Stimulated activated CD4-positive, alpha-beta T cell treated with anti-CD3 and anti-CD28 coated beads, Interleukin-12 subunit alpha, Interleukin-12 subunit beta, amount 100 ng/mL, for 24 hours (primary cell): ENCODE results near the gene ADPRHL1.
"Not testable (repeated sequence)": the region's sequence is repeated elsewhere in the genome, so short reads cannot be mapped to it uniquely, and the experiment has no call there.

Experiments
- DNase-seq, 2 experiments: peaks; one replicate each; pipeline ENCODE4 v3.0.0-alpha.2; 2020; ENCODE audit warnings: low read depth in 2 of 2

The ADPRHL1 gene

DNA sequence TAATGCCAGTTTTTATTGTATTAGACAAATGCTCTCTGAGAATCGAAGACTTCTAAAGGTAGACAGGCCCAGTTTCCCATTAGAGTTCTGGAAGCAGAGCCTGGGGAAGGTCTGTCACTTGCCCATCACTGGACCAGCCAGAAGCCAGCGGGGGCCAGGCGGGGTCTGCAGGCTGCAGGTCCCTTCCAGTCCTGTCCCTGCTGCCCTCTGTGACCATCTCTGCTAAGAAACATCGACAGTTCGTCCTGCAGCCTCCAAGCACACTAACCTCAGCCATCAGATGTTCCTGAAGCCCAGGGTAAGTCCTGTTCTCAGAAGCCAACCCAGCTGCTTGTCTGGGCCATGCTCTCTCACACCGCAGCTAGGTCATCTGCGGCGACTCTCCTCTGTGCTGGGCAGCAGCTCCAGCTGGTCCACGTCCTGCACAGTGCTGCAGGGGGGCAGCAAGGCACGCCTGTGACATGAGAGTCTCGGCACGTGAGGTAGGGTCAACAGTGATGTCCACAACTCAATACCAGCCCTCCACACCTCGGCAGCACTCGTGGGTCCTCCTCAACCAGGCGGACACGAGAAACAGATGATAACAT, 2.9 kb upstream of the ADPRHL1 start:
- no peak for DNase-seq

DNA sequence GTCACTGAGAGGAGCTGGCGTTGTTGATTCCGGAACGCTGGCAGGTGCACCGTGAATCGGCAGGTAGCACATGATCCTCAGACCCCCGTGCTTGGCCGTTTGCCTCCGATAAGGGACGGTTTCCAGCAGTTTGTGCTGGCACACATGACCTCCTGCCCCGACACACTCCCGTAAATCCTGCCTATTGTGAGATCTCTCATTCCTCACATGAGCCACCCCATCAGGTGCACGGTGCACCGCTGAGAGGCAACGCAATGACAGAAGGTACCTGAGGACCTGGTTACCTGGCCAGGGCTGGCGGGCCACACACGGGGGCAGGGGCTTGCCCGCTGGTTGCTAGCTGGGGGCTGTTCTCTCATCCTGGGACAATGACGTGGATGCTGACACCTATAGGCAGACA, 2.1 kb upstream of the ADPRHL1 start:
- DNase-seq = no peak

DNA sequence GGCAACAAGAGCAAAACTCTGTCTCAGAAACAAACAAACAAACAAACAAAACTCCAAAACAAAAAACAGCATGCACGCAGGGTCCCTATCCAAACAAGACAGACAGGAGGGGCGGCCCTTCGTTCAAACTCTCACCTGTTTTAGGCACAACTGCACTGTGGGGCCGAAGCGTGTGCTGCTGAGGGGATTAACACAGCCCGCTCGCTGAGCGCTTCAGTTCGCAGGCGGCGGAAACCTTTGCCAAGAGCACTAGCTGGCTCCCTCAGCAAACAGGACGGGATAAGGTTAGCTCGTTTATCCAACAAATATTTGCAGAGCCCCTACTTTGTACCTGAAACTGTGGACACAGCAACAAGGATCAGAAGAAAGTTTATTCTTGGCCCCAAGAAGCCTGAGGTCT, 1.6 kb upstream of the ADPRHL1 start:
- DNase-seq = no peak

- no peak for DNase-seq
These were observed 822 bp downstream of the ADPRHL1 start for GRCh38 chr13:113452466-113452865.

DNA sequence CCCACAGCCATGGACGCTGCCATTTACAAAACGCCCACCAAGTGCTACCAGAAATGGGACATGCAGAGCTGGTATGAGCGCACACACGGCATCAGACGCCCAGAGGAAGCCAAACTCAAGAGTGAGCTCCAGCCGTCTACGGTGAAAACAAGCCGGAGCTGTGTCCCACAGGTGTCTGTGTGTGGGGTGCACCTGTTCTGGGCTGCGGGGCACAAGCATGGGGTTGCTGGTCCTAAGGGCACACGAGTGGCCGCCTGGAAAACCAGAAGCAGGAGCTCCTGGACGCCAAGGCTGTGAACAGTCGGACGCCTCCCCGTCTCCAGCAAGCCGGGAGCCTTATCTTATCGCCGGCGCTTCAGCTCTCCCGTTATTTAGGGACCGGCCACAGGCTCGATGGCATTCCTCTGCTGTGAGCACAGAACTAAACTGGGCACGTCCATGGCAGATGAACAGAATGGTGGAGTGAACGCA, 1.3 kb downstream of the ADPRHL1 start:
- DNase-seq = no peak

- DNase-seq = not testable (repeated sequence)
These were observed 2.2 kb downstream of the ADPRHL1 start for GRCh38 chr13:113450861-113451620.

DNA sequence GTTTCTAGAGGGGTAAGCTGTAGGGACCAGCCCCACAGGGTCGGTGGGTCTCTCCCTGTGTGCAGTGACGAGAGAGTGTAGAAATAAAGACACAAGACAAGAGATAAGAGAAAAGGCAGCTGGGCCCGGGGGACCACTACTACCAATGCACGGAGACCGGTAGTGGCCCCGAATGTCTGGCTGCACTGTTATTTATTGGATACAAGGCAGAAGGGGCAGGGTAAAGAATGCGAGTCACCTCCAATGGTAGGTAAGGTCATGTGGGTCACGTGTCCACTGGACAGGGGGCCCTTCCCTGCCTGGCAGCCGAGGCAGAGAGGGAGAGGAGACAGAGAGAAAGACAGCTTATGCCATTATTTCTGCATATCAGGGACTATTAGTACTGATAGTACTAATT, 2.9 kb downstream of the ADPRHL1 start:
- not testable (repeated sequence) for DNase-seq

DNA sequence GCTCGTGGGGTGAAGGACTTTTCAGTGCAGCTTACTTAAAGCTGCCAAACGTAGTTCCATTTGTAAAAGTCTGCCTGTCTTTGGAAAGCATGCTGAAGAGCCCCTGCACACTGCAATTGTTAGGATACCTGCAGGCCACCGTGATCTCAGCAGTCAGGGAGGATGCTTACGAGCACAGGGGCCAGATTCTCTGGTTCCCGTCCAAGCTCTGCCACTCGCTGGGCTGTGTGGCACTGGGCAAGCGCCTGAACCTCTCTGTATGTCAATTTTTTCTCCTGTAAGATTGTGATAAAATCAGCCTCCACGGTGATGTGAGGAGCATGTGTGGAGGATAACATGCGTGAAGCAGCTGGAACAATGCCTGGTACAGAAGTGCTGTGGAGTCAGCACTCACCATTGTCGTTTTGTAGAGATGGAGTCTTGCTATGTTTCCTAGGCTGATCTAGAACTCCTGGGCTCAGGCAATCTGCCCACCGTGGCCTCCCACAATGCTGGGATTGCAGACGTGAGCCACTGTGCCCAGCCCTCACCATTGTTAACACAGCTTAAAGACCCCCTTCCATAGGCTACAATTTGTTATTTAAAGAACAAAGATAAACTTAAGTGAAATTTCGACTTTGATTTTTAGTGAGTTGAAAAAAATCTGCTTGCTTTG, 3.5 kb downstream of the ADPRHL1 start:
- DNase-seq = no peak

GRCh38 chr13:113448885-113449692, 4.2 kb downstream of the ADPRHL1 start:
- no peak for DNase-seq

- DNase-seq = no peak
These were observed 4.8 kb downstream of the ADPRHL1 start for GRCh38 chr13:113448545-113448884.

- no peak for DNase-seq
These were observed 5.7 kb downstream of the ADPRHL1 start for GRCh38 chr13:113447596-113447995.

DNA sequence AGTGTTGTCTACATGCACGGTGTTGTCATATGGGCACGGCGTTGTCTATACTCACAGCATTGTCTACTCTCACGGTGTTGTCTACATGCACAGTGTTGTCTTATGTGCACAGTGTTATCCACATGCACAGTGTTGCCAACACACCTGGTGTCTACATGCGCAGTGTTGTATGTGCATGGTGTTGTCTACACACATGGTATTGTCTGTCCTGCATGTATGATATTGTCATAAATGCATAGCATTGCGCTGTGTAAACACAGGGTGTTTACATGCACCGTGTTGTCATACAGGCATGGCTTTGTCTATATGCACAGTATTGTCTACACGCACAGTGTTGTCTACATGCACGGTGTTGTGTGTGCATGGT, 6.8 kb downstream of the ADPRHL1 start:
- no peak for DNase-seq

GRCh38 chr13:113445791-113446487, 7.3 kb downstream of the ADPRHL1 start:
- no peak for DNase-seq

DNA sequence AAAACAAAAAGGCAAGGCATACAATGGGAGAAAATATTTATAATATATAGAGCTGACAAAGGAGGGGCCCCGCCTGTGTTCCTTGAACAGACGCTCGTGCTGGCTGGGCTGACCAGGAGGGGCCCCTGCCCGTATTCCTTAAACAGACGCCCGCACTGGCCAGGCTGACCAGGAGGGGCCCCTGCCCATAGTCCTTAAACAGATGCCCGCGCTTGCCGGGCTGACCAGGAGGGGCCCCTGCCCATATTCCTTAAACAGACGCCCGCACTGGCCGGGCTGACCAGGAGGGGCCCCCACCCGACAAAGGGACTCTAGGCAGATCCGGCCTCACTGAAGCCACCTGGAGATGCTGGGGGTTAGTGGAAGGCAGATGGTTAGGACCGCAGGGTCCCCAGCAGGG, 9.3 kb downstream of the ADPRHL1 start:
- DNase-seq = no peak

DNA sequence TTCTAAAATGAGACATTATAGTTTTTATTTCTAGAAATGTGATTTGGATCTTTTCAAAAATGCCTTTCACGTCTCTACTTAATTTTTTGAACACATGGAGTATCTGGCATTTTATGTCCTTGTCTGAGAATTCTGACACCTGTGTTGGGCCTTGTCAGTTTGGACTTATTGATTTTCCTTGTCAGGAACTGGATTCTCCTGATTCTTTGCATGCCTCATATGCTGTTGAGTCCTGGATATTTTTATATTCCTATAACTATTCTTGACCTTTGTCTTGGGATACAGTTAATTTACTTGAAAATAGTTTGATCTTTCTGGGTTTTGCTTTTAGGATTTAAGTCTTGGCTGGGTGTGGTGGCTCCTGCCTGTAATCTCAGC, 10.3 kb downstream of the ADPRHL1 start:
- DNase-seq = no peak

DNA sequence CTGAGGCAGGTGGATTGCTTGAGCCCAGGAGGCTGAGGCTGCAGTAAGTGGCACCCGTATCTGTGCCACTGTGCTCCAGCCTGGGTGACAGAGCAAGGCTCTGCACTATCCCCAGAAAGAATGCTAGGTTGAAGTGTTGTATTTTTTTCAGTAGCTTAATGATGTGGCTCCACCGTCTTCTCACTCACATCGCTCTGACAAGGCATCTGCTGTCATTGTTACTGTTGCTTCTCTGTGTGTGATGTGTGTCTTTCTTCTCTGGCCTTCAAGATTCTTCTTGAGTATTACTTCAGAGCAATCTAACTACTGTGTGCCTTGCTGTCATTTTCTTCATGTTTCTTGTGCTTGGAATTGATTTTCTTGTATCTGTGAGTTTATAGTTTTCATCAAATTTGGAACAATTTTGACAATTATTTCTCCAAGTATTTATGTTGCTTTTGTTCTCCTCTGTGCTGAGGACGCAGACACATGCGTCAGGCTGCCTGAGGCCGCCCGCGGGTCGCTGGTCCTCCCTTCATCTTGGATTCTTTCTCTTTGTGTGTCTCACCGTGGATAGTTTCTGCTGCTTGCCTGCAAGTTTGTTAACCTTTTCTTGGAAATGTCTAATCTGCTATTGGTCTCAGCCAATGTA, 10.8 kb downstream of the ADPRHL1 start:
- no peak for DNase-seq

DNA sequence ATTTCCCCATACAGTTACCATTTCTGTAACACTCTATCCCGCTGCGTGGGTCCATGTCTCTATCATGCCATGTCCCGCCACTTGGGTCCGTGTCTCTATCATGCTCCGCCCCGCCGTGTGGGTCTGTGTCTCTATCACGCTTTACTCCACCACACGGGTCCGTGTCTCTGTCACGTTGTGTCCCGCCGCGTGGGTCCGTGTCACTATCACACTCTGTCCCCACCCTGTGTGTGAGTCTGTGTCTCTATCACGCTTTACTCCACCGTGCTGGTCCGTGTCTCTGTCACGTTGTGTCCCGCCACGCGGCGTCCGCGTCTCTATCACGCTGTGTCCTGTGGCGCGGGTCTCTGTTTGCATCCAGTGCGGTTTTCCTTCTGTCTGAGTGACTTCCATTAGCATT, 11.6 kb downstream of the ADPRHL1 start:
- DNase-seq = no peak

DNA sequence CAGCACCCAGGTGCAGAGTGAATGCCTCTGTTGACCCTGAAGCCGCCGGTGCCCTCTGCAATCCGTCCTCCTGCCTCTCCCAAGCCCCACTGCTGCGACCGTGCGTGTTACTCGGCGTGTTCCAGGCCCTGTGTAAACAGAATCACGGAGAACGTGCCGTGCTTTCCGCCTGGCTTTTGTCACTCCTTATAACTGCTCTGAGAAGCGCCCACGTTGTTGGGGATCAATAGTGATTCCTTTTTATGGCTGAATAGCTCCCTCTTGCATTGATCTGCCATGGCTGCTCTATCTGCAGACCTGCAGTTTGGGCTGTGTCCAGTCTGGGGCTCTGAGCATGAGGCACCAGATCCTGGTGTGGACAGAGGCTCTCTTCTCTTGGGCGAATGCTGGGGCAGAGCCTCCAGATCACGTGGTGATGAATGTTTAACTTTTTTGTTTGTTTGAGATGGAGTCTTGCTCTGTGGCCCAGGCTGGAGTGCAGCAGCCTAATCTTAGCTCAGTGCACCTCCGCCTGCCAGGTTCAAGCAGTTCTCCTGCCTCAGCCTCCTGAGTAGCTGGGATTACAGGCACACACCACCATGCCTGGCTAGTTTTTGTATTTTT, 15.8 kb downstream of the ADPRHL1 start:
- DNase-seq = no peak

DNA sequence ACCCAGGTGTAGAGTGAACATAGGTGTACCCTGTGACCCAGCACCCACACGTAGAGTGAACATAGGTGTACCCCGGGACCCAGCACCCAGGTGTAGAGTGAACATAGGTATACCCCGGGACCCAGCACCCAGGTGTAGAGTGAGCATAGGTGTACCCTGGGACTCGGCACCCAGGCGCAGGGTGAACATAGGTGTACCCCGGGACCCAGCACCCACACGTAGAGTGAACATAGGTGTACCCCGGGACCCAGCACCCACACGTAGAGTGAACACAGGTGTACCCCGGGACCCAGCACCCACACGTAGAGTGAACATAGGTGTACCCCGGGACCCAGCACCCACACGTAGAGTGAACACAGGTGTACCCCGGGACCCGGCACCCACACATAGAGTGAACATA, 16.4 kb downstream of the ADPRHL1 start:
- not testable (repeated sequence) for DNase-seq

DNA sequence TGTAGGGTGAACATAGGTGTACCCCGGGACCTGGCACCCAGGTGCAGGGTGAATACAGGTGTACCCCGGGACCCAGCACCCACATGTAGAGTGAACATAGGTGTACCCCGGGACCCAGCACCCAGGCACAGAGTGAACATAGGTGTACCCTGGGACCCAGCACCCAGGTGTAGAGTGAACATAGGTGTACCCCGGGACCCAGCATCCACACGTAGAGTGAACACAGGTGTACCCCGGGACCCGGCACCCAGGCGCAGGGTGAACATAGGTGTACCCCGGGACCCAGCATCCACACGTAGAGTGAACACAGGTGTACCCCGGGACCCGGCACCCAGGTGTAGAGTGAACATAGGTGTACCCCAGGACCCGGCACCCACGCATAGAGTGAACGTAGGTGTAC, 17.4 kb downstream of the ADPRHL1 start:
- DNase-seq = not testable (repeated sequence)

- DNase-seq = no peak
These were observed 19.8 kb downstream of the ADPRHL1 start for GRCh38 chr13:113433391-113433916.
